NCI-H1694 (cell line): Measurements from ENCODE around the gene WASF2.
A peak's percentile ranks its signal among the peaks of the same experiment; 100 is the strongest.
"Not testable (repeated sequence)": the region's sequence is repeated elsewhere in the genome, so short reads cannot be mapped to it uniquely, and the experiment has no call there.

Experiments
- DNase-seq: peaks from one replicate; lab custom pipeline; 2025; lab: John Stamatoyannopoulos, UW

The WASF2 gene

DNA sequence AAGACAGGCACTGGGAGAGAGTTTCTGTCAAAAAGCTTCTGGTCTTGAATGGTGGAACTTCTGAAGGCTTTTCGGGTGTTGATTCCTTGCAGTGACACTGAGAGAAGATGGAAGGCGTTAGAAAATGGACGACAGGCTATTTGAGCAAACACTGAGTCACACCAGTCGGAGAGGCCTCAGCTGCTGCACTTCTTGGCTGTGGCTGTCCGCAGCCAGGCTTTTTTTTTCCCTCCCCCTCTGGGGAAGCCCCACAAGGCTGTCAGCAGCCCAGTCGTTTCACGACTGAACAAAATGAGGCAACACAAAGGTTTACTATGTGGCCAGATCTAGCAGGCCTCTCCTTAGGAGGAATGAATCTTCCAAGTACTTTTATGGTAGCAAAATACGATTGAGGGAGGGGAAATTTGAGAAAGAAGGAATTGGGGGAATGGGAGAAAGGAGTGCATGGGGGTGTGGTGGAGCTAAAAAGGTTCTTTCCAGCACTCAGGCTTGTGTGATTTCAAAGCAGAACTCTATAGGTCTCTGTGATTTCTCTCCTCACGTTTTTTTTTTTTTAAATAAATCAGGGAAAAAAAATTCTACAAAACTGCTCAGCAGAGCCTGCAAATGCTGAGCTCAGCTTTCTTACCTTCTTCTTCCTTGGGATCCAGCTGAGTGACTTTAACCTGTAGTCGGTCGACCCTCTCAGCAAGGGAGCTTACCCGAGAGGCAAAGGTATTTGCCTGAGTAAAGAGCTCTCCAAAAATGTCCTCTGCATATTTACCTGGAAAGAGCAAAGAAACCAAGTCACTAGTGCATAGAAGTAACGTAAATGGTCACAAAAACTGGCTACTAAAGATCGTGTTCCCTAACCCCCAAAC lies 71.4 kb downstream of the WASF2 start:
- DNase-seq: no peak

DNA sequence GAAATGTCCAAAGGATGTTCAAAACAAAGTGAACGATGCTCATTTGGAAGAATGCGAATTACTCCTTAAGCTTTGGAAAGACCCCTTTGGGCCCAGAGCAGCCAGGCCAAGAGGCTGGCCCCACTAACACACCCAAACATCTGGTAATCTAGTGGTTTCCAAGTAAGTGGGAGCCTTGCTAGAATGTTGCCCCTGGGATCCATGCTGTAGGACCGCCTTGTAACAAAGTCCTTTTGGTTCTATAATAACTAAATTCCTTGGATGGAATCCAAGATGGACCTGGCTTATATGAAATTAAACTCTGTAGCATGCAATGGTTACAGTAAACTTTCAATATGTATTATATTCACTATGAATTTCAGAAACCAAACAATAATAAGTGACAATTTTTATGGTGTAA lies 72.3 kb downstream of the WASF2 start:
- no peak for DNase-seq

DNA sequence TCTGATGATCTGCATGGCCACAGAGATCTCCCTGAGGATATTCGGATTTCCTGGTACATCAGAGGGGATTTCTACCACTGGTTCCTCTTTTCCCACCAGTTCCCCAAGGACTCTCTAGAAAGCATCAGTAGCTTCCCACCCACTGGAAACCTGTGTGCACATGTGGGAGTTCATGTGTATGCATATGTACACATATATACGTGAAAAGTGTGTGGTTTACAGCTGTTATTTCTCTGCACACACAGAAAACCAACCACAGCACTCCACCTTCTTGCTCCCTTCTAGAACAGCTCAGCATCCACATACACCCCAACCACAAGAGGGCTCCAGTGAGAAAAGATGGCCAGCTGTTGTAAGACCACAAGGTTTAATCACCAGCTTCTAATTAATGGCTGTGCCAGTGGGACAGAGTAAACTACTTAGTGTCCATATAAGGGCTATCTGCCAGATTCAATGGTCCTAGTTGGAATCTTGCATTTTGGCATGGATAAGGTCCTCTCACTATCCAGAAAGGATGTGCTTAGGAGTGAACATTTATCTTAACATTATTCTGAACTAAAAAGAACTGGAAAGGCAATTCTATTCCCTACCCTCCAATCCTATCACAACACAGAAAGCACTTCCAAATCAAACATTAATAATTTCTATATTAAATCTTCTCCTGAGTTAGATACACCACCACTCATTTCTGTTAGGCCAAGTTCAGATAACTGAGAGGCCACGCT lies 73.4 kb downstream of the WASF2 start:
- DNase-seq: peak; percentile 30

DNA sequence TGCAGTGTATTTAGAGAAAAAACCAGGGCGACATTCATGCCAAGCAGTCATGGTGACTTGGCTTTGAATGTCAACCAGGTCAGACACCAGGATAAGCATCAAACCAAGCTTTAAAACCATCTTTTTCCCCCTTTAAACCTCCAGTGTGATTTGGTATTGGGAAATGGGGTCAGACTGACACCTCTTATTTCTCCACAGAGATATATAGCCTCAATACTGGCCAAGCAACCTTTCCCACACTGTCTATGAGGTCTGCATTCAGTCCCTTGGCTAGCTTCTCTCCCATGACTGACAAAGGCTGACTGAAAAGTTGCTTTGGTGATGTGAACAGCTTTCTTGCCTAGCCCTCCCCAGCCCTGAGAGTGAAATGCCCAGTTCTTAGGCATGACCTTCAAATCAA lies 75.9 kb downstream of the WASF2 start:
- no peak for DNase-seq

DNA sequence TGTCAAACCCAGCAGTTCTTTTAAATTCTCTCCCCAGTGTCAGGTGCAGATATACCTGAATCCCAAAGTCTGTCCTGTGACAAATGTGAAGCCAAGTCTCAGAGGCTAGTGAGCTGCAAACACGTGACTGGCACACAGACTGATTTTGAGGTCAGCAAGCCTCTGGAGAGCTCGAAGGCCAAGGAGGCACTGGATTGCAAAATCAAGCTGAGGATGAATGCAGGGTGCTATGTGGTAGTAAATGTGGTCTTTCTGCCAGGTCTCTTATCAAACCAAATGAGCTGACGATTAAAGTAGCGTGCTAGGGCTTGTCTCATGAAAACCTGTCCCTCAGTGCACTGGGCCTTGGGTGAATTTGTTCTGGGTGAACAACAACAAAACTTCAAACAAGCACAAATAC lies 77.0 kb downstream of the WASF2 start:
- DNase-seq: no peak

DNA sequence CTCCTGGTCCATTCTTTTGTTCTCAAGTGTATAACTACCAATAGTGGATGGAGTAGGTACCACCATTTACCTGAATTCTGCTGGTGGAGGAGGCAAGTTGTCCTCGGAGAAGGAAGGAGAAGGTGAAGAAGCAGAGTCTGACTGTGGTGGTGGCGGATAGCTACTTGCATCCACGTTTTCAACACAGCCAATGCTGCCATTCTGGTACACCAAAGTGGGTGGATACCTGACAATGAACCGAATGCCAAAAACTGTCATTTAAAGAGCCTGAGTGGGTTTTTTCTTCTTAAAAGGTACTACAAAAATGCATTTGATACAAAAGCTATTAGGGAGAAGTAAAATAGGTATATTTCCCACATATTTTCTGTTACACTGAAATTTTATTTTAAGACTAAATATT lies 77.5 kb downstream of the WASF2 start:
- no peak for DNase-seq

DNA sequence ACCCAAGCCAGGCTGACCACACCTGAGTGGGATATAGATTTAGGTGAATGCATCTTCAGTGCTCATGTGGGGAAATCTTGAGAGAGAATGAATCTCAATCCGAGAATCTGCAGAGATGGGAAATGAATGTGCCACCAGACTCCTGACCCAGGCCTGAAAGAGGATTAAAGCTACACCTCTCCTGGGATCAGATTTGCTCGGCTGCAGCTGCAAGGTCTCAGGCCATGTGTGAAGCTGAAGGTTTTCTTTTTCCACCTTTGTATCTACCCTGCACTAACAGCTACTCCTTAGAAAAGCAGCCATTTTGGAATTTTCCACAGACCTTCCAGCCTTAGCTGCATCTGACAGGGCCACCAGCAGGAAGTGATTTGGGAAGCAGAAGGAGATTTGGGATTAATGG lies 79.3 kb downstream of the WASF2 start:
- no peak for DNase-seq

DNA sequence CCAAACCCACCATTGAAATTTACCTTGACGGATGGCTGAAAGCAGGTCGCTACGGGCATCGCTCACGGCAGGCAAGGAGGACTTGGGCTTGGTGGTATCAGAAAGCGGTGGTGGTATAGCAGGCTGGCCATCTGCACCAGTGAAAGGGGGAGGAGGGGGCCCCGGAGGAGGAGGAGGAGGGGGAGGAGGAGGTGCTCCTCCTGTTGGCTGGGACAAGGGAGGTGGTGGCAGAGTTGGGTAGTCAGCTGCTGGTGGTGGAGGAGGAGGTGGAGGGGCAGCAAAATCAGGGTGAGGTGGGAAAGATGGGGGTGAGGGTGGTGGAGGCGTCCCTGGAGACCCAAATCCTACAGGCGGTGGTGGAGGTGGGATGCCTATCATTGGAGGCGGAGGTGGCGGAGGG lies 80.3 kb downstream of the WASF2 start:
- DNase-seq: no peak

DNA sequence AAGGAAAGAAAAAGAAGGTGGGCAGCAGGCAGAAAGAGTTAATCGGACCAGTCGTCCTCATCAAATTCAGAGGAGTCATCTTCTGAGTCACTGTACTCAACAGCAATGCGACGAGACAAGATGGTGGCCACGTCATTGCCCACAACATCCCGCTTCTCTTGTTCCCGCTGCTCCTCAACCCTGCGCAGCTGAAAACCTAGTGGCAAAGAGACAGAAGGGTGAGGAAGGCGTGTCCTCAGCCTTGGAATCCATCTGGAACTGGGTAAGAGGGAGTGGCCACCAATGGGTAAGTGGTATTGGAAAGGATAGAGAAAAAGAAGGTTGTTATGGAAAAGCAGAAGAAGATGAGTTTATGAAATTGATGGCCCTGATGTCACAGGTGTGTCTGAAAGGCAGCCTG lies 81.8 kb downstream of the WASF2 start:
- no peak for DNase-seq

DNA sequence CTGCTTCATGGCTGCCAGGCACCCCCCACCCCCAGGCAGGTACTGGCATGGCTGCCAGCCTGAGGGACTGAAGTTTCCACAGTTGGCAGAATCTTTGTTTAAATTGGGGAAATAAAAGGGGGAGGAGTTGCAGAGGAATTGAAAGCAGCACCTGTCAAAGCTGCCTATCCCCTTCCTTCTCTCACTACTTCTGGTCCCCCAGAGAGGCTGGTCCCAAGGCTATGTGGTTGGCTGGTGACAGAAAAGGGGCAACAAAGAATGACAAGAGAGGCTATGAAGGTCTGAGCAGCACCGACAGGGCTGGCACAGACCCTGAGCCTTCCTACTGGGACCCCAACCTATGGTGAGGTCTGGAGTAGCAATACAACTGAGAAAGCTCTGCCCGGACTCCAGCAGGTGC lies 83.2 kb downstream of the WASF2 start:
- not testable (repeated sequence) for DNase-seq

DNA sequence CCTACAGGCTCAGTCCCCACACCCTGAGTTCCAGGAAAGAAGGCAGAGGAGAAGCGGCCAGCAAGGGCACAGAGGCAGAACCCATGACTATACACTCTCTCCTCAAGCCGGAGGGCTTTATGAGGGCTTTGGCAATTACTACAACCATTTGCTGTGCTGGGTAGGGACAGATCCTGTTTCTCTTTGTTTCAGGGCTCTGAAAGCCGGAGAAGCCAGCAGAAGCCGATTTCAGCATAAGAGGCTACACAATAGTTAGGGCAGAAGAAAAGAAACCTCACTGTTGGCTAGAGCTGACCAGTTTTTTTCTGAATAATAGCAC lies 83.6 kb downstream of the WASF2 start:
- no peak for DNase-seq

DNA sequence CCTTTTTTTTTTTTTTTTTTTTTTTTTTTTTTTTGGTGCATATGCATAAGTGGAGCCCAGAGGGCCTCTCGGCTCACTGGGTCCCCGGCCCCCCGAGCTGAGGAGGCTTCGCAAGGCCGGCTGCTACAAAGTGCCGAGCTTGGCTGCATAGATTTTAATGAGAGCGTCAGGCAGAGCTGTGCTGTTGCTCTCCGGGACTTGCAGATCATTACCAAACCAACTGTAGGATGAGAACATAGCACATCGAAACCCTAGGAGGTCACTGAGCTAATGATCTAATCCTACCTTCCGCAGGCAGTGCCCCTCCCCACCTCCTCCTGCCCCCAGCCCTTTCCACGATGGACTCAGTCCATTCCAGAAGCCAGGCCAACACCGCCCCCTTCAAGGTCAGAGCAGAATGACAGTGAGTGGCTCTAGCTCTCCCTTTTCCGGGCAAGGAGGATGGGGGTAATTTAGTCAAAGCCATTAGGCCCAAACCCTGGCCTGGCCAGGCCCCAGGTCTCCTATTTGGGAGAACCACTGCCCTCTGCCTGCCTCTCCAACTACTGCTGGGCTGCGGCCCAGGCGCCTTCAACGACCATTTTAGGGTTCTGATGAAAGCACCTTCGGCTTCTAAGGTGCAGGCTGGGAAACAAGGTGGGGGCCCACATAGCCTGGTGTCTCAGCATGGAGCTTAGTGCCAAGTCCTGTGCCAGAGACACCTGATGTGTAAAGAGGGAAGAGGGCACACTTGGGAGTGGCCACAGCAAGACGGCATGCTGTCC lies 84.2 kb downstream of the WASF2 start:
- DNase-seq: not testable (repeated sequence)

DNA sequence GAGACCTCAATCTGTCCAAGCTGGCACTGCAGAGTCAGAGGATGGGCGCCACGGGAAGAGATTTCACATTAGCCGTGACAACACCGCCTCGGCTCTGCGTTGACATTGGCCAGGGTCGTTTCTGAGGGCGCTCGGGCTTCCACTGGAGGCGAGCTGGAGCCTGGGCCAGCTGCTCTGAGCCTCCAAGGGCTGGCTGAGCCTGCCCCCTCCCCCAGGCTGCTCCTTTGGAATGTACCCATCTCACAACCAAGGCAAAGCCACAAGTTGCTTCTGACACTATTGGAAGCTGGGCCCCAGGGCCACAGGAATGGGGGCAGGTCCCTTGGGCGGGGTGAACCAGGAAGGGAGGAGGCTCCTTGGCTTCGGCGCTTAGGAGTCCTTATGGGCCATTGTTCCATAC lies 84.9 kb downstream of the WASF2 start:
- DNase-seq: no peak

DNA sequence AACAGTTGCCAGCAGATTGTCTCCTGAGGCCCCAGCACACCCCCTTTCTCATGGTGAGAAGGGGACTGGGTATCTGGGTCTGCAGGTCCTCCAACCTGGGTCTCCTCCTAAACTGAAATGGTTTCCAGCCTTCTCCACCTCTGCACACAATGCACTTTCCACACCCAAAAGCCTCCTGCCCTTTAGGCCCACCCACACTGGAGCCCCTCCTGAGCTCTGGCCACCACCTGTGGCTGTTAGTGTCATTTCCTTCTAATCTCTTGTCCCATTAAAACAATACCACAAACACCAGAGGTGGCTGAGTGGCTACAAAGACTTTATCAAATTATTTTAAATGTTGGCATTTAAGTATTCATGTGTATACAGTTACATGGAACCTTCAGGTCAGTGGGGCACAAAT lies 86.0 kb downstream of the WASF2 start:
- no peak for DNase-seq

DNA sequence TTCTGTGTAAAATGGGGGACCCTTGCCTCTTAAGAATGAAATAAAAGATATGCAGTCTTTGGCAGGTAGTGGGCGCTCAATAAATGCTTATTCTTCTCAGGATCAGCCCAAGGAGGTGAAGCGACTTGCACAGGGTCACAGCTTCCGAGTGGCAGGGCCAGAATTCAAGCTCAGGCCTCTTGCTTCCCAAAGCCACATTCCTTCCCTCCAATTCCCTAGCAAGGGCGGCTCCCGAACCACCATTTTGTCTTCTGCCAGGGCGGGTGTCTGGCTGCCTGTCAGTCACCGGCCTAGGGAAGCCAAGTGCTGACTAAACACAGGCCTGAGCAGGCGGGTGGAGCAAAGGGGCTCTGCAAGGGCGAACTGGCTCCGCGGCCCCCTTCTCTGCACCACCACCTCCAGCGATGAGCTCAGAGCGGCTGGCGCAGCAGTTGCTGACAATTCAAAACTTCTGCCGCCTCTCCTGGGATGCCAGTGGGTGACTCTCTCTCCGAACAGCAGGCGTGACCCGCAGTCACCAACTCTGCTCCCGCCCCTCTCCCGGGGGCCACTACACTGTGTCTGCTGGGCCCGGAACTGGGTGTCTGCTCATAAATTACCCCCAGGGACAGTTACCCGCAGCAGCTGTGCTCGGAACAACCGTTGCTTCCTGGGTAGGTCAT lies 86.8 kb downstream of the WASF2 start:
- DNase-seq: no peak

DNA sequence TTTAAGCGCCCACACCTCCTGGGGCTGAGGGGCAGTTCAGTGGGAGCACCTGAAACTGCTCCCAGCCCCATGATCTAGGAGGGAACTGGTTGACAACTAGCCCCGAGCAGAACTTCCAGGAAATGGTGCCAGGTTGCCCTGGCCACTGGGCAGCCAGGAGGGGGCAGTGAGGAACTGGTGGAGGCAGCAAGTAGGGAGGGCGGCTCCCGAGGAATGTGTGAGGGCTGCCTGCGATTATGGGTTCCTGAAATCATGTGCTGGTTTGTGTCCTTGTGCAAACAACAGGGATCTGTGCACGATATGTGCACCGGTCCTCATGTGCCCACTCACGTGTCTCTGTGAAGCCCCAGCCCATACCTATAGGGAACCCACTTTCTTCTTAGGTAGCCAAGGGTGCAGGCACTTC lies 87.6 kb downstream of the WASF2 start:
- DNase-seq: no peak

DNA sequence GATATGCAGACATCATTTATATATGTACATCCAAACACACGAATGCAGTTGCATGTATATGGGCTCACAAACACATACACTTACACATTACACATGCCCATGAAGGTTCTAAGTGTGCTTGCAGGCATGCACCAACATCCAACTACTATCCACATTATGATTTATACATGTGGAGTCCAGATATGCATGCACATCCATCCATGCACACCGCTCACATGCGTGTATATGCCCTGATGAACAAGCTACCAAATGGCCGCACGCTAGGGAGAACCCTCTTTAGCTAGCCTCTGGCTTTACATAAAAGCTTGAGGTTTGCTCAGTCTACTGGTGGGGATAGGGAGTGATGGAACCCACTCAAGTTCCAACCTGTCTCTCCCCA lies 89.0 kb downstream of the WASF2 start:
- no peak for DNase-seq

DNA sequence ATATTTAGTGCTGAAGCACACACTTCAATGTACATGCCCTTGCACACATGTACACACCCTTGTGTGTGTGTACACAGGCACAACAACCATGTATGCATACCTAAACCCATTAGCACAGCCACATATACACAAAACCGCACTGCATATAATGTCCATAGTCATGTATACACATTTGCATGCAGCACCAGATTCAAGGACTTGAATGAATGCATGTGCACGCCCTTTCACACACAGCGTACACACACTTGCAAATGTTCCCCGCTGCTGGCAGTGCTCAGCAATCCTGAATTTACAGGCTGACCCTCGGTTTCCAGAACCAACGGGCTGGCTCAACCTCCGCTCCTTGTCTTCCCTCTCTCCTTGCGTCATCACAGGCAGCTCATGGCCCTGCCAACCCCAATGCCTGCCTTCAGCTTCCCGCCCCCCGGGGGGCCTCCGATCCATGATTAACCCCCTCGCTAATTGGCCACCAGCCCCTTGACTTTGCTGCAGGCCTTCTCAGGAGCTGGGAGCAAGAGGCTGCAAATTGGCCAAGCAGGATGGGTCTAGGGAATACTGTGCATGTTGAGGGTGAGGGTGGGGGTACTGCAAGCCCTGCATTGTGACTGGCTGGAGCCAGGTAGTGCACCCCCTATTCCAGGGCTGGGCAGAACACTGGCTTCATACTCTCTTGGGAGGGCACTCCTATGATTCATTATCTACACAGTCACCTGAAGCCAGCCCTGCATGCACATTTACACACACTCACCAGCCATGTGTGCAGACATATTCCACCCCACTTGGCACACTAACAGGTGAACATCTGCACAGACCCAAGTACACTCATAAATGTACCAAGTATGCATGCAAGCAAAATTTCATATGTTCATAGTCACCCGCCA lies 89.6 kb downstream of the WASF2 start:
- DNase-seq: no peak

DNA sequence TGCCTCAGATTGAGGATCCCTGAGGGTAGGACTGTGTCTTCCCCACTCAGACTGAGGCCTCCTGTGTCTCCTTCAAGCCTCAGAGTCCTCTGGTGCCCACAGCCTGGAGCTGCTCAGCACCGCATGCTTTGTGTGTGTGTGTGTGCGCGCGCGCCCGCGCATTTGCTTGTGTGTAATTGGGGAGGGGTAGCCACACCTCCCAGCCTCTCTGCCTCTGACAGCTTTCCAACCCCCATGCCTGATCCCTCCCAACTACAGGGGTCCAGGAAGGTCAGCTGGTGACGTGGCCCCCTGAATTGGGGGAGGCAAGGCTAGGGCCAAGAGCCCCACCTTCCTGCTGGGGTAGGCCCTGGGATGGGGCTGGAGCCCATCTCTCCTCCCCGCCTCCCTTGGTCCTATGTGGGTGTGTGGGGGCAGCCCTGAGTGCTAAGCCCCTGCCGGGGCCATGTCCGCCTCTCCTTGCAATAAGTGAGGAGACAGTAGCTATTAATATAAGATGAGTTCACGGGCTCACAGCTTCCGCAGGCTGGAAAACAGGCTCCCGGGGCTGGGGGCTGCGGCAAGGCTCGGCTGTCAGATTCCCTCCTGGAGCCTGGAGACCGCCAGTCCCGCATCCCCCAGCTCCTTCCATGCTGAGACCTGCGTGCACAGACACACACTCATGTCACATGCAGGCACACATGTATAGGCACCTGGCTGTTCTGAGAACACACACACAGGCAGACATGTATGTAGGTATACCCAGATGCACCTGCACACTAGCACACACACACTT lies 90.5 kb downstream of the WASF2 start:
- DNase-seq: no peak

DNA sequence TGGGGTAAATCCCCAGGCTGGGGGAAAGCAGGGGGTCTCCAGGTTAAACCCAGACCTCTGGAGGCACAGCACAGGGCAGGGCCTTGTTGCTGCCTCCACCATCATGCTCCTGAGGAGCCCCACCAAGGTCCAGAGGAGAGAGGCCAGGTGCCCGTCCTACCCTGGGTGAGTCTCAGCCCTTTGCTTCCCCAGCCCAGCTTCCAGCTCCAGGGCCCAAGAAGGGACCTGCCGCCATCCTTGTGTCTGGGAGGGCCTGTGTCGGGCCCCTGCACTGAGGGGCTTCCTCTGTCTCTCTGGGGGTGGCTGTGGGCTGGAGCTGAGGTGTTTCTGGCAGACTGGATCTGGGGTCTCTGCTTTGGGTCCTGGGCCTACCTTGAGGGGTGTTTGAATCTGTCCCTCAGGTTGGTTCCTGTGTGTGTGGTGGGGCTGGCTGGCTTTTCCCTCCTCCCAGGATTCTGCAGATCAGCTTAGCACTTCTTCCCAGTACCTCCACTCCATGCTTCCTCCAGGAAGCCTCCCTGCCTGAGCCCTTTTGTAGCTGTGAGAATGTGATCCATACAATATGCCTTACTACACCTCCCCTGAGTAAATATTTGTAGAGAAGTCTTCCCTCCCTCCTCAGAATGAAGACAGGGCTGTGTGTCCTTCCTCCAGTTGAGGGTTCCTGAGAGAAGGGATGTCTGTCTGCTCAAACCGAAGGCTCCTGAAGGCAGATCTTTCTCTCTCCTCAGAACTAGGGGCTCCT lies 91.4 kb downstream of the WASF2 start:
- no peak for DNase-seq
